HG03039 (cell line): Measurements from ENCODE around the gene EPB41L1.

ENCODE experiments used
- ATAC-seq: cut with Tn5 transposase; IDR thresholded peaks from one replicate; pipeline ENCODE4 v1.9.1; 2021; ENCODE audit warnings: mild to moderate bottlenecking, moderate library complexity; ENCODE audit not compliant: unreplicated experiment

Gene EPB41L1

GRCh38 chr20:36154700-36155628, at the start of gene EPB41L1:
Gene EPB41L1 (plus strand): TSS chr20:36154740. CDS start chr20:36173778, 19,038 bp downstream.
- ATAC-seq: no peak

- no peak for ATAC-seq
These were observed 49.7 kb upstream of the EPB41L1 start for GRCh38 chr20:36104856-36105255.

GRCh38 chr20:36105711-36106226, 48.8 kb upstream of the EPB41L1 start:
- no peak for ATAC-seq

- no peak for ATAC-seq
These were observed 47.9 kb upstream of the EPB41L1 start for GRCh38 chr20:36106606-36107005.

- no peak for ATAC-seq
These were observed 46.7 kb upstream of the EPB41L1 start for GRCh38 chr20:36107881-36108280.

GRCh38 chr20:36109251-36109947, 45.1 kb upstream of the EPB41L1 start:
- ATAC-seq: no peak

GRCh38 chr20:36110994-36111393, 43.5 kb upstream of the EPB41L1 start:
- ATAC-seq: no peak

GRCh38 chr20:36112112-36112511, 42.4 kb upstream of the EPB41L1 start:
- no peak for ATAC-seq

GRCh38 chr20:36113036-36113435, 41.5 kb upstream of the EPB41L1 start:
- no peak for ATAC-seq

GRCh38 chr20:36113566-36114250, 40.8 kb upstream of the EPB41L1 start:
- no peak for ATAC-seq

- no peak for ATAC-seq
These were observed 39.8 kb upstream of the EPB41L1 start for GRCh38 chr20:36114707-36115106.

- no peak for ATAC-seq
These were observed 38.6 kb upstream of the EPB41L1 start for GRCh38 chr20:36115925-36116324.

- no peak for ATAC-seq
These were observed 37.6 kb upstream of the EPB41L1 start for GRCh38 chr20:36116807-36117441.

- no peak for ATAC-seq
These were observed 36.9 kb upstream of the EPB41L1 start for GRCh38 chr20:36117638-36118037.

GRCh38 chr20:36118371-36118770, 36.2 kb upstream of the EPB41L1 start:
- no peak for ATAC-seq

- no peak for ATAC-seq
These were observed 35.0 kb upstream of the EPB41L1 start for GRCh38 chr20:36119537-36119936.

- no peak for ATAC-seq
These were observed 34.3 kb upstream of the EPB41L1 start for GRCh38 chr20:36120241-36120640.

- ATAC-seq: no peak
These were observed 33.5 kb upstream of the EPB41L1 start for GRCh38 chr20:36120991-36121390.

- no peak for ATAC-seq
These were observed 32.3 kb upstream of the EPB41L1 start for GRCh38 chr20:36121981-36122930.

GRCh38 chr20:36122931-36123288, 31.6 kb upstream of the EPB41L1 start:
- ATAC-seq: no peak
